AG08395 (cell line): ENCODE results near the gene ACHE.

Source experiments
- DNase-seq: peaks from one replicate; pipeline ENCODE4 v3.0.0; 2012; ENCODE audit warnings: mixed read lengths, low spot score

Gene ACHE

DNA sequence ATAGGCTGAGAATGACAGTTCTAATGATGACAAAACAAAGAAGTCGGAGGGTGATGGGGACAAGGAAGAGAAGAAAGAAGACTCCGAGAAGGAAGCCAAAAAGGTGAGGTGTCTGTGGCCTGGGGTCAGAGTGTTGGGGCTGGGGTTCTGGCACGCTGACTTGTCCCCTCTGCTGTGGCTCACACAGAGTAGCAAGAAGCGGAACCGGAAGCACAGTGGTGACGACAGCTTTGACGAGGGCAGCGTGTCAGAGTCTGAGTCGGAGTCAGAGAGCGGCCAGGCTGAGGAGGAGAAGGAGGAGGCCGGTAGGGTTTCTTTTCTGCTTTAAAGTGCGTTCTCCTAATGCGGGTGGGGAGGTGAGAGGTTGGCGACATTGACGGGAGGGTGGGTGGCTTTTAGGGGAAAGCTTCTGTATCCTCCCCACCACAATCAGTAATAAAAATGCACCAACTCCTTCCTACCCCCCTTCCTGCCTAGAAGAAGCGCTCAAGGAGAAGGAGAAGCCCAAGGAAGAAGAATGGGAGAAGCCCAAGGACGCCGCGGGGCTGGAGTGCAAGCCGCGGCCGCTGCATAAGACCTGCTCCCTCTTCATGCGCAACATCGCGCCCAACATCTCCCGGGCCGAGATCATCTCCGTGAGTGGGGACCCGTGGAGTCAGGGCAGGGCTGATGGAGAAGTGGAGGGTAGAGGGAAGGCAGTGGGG, 10.8 kb downstream of the ACHE start:
- no peak for DNase-seq

DNA sequence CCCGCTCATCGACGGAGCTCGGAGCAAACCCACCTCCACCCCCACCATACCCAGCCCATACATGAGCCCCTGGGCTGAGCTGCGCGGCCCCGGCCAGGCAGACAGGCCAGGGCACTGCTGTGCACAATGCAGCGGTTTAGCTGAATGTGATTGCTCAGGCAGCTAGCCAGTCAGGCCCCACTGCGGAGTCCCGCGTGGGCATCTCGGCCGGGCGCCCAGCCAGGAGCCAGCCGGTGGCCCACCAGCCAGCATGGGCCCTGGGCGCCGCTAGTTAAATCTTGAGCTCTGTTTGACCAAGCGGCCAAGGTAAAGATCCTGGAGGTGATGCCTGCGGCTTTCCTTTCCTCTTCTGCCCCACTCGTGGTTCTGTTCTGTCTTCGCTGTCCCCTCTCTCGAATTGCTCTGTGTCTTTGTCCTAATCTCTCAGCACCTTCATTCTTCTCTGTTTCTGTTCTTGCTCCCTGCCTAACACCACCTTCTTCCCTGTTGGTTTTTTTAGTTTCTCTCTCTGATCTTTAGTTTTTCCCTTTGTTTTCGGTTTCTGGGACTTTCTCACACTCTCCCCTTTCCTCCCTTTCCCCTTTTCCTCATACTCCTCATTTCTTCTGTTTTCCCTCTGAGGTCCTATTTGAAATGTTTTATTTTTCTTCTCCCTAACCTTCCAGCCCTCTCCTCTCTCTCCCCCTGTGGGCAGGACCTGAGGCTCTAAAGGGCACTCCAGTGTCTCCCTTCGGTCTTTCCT, 12.7 kb downstream of the ACHE start:
- no peak for DNase-seq

DNA sequence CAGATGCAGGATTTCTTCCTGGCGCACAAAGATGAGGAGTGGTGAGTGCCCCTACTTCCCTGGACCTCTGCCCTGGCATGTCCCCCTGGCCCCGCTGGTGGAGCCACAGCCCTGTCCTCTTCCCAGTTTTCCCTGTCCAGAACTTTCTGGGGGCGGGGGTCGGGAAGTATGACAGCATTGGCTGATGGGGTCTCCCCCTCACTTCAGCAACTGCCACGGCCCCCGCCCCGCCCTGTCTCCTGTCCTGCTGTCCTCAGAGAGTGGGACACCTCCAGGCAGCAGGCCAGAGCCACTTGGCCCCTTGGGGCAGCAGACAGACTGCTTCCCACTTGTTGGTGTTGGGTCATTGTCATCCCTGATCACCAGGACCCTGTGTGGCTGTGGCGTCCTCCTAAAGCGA, 13.5 kb downstream of the ACHE start:
- no peak for DNase-seq

- DNase-seq, result no peak
Observed at GRCh38 chr7:100881136-100881535, 14.6 kb downstream of the ACHE start.

DNA sequence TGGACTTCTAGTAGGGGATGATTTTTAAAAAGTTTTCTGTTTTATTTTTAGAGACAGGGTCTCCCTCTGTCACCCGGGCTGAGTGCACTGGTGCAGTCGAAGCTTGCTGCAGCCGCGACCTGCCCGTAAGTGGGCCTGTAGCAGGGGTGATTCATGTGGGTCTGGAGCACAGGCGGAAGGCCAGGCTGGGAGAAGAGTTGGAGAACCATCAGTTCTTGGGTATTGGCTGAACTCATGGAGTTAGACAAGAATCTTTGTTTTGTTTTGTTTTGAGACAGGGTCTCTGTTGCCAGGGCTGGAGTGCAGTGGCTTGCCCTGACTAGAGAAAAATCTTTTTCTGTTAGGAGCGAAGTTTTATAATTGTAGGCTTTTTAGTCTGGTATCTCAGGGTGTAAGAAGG, 15.0 kb downstream of the ACHE start:
- no peak for DNase-seq

- no peak for DNase-seq
Observed at GRCh38 chr7:100879685-100880261, 15.9 kb downstream of the ACHE start.

DNA sequence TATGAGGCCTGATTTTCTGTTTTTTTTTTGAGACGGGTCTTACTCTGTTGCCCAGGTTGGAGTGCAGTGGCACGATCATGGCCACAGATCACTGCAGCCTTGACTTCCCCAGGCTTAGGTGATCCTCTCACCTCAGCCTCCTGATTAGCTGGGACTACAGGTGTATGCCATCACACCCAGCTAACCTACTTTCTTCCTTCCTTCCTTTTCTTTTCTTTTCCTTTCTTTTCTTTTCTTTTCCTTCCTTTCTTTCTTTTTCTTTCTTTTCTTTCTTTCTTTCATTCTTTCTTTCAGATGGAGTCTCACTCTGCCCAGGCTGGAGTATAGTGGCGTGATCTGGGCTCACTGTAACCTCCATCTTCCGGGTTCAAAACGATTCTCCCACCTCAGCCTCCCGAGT, 17.0 kb downstream of the ACHE start:
- no peak for DNase-seq

GRCh38 chr7:100878013-100878412, 17.7 kb downstream of the ACHE start:
- no peak for DNase-seq

DNA sequence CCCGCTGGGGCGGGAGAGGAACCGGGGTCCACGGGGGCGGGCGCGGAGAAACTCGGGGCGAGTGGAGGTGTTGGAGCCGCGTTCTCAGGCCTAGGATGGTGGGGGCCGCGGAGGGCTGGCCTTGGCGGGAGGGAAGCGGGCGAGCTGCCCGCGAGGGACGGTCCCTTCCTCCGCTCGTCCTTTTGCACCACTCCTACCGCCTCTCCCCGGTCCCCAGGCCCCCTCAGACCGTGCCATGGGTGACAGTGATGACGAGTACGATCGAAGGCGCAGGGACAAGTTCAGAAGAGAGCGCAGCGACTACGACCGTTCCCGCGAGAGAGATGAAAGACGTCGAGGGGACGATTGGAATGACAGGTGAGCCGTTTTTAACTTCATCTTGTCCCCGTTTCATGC, 20.3 kb downstream of the ACHE start:
- DNase-seq, result peak; percentile 41

DNA sequence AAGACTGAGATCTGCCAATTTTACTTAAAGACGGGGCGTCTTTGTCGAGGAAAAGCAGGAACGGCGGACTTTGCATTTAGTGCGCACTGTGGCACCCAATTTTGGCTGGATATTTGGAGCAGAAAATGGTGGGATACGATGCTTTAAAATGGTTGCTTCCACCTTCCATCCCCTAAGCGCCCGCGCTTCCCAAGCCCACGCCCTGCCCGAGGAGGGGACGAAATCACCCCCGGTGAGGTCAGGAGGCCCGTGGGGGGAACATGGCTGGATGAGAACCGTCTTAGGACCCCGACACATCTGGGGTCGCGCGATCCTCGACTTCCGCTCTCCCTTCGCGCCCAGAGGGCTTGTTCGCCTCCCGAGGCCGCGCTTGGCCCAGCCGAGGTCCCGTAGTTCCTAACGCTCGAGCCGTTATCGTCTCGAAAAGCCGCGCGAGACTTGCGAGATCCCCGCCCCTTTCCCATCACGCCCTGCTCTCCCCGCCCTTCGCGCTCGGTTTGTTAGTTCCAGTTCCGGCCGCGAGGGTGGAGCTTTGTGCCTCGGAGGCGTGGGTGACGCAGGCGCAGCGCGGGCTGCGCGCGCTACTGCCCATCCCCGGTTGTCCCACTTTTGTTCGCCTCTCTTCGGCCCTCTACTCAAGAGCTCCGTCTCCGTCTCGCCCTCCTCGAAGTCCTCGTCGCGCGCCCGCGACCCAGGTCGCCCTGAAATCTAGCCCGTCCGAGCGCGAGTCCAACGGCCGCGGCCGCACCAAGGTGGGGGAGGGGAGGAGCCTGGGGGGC, 20.9 kb downstream of the ACHE start, which contains the start of gene SRRT:
SRRT (plus strand) TSS at position 527 of the 779 bp plus-strand sequence. CDS start 488 bp downstream, outside the sequence.
- peak; percentile 98 for DNase-seq

GRCh38 chr7:100874300-100874576, 21.4 kb downstream of the ACHE start:
- DNase-seq, result no peak

DNA sequence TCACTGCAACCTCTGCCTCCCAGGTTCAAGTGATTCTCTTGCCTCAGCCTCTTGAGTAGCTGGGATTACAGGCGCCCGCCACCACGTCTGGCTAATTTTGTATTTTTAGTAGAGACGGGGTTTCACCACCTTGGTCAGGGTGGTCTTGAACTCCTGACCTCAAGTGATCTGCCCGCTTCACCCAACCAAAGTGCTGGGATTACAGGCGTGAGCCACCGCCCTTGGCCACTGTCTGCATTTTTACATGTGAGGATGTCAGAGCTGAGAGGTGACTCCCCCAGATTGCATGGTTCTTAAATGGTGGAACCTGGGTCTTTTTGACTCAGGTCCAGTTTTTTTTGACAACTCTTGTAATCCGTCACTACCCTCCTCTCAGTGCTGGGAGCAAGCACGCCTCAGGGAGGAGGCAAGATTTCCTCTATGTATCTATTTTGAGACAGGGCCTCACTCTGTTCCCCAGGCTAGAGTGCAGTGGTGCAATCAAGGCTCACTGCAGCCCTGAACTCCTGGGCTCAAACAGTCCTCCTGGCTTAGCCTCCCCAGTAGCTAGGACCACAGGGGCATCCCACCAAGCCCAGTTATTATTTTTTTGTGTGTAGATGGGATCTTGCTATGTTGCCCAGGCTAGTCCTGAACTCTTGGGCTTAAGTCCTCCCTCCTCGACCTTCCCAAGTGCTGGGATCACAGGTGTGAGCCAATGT, 21.9 kb downstream of the ACHE start:
- no peak for DNase-seq

DNA sequence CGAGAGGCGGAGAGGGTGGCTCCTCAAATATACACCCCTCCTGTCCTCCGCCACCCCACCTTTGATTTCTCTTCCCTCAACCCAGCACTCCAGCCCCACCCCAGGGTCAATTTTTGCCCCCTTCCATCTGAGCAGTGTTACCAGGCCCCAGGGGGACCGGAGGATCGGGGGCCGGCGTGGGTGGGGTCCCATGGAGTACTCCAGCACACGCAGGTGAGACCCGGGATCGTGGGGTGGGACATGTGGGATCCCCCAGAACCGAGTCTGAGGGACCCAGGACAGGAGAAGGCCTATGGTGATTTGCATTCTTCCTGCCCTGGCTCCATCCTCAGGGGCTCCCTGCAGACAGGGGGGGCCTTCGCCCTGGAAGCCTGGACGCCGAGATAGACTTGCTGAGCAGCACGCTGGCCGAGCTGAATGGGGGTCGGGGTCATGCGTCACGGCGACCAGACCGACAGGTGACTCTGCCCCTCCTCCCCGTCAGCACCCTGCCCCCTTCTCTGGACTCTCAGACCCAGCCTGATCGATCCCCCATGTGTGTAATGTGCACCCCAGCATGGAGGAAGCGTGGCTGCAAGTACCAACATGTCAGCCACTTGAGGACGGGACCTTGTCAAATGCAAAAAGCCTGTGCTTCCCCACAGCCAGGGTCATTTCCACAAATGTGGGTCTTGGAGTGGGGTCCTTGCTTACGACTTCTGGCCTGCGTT, 27.8 kb downstream of the ACHE start:
- no peak for DNase-seq

DNA sequence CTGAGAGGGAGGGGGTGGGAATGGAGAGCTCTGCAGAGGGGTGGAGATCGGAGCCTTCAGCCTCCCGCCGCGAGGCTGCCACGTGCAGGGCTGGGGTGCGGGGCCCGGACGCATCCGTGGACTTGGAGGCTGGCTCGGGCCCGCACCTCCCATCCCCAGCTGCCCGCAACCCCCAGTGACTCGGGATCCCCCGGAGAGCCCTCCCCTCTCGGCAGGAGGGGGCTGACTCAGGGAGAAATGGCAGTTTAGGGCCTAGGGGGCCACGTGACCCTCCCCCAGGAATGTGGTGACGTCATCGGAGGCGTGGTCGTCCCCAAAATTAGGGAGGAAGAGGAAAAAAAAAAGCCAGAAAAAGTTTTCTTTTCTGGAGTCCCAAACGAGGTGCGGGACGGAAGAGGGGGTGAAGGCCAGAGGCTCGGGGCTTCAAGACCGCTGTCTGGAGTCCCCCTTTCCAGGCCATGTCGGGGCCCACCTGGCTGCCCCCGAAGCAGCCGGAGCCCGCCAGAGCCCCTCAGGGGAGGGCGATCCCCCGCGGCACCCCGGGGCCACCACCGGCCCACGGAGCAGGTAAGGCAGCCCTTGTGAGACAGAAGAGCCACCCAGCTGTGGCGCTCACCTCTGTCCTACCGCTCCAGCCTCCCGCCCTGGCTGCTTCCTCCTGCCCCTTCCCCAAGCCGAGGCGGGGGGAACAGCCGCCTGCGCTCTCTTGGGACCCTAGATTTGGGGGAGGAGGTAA, 28.5 kb downstream of the ACHE start, which contains the start of gene TRIP6:
TRIP6 (plus strand) TSS at position 348 of the 736 bp plus-strand sequence; CDS start at position 459, 111 bp downstream.
- DNase-seq, result peak; percentile 98

GRCh38 chr7:100866729-100867039, 29.0 kb downstream of the ACHE start:
- DNase-seq, result no peak

GRCh38 chr7:100865938-100866728, 29.6 kb downstream of the ACHE start:
- DNase-seq, result peak; percentile 70

DNA sequence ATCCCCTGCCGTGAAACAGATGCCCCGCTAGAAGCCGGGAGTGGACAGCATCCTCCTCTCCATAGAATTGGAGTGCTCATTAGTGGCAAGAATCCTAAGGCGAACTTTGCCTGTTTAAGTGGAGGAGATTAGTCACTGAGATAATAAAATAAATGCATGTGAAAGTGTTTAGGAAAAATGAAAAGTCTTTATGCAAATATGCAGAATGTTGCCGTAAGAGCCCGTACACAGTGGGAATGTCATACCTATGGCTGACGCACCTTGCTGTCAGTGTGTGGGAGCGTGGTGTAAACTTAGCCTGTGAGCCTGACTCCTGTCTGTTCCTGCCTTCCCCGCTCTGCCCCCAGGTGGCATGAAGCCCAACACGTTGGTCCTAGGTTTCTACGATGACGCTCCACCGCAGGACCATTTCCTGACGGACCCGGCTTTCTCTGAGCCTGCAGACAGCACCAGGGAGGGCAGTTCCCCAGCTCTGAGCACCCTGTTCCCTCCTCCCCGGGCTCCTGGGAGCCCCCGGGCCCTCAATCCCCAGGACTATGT, 30.2 kb downstream of the ACHE start:
- peak; percentile 42 for DNase-seq

- DNase-seq, result no peak
Observed at GRCh38 chr7:100864263-100864845, 31.3 kb downstream of the ACHE start.

GRCh38 chr7:100863406-100863950, 32.2 kb downstream of the ACHE start:
- no peak for DNase-seq
